Fibroblast of lung (primary cell): ENCODE measurements around the gene ZNF135. TPM values are rescaled to one million over a fixed set of nuclear protein-coding genes. Genes with fewer than 3 reads are reported as not detected.
A peak's percentile ranks its signal among the peaks of the same experiment; 100 is the strongest.

ENCODE experiments used
- DNase-seq, 2 donors: peaks; one replicate each; pipeline versions ENCODE4 v3.0.0 to v3.0.0-alpha.2; 2010; ENCODE audit warnings: low read depth in 2 of 2
- H2AFZ ChIP-seq: 2 replicates; pipeline ENCODE4 v1.5.1; 2012; ENCODE audit warnings: low read length, control low read depth, inconsistent platforms
- H3K27ac ChIP-seq: 2 replicates; pipeline ENCODE4 v1.5.1; 2011; ENCODE audit warnings: low read length, control low read depth; ENCODE audit not compliant: insufficient read depth
- H3K27me3 ChIP-seq: 2 replicates; pipeline ENCODE4 v1.5.1; 2011; ENCODE audit warnings: mild to moderate bottlenecking, low read length; ENCODE audit not compliant: control insufficient read depth, insufficient read depth
- H3K36me3 ChIP-seq: 2 replicates; pipeline ENCODE4 v1.5.1; 2011; ENCODE audit warnings: low read length; ENCODE audit not compliant: control insufficient read depth, insufficient read depth
- H3K4me1 ChIP-seq: 2 replicates; pipeline ENCODE4 v1.5.1; 2011; ENCODE audit warnings: low read length; ENCODE audit not compliant: control insufficient read depth, insufficient read depth; ENCODE audit errors: extremely low read depth
- H3K4me2 ChIP-seq: 2 replicates; pipeline ENCODE4 v1.5.1; 2011; ENCODE audit warnings: low read length, control low read depth; ENCODE audit not compliant: insufficient read depth; ENCODE audit errors: extremely low read depth
- H3K4me3 ChIP-seq, 4 experiments: fragments of 200-600 bp in 1 of 4; sonication (generic) in 1 of 4; replicated peaks in 1 of 4; 2 replicates each; pipeline ENCODE4 v1.5.1; 2011 to 2016; ENCODE audit warnings: low read length in 4 of 4, low read depth in 3 of 4, mild to moderate bottlenecking in 3 of 4, control low read depth in 2 of 4, inconsistent platforms in 1 of 4, mixed read lengths in 1 of 4; ENCODE audit not compliant: insufficient read depth in 1 of 4; ENCODE audit errors: control extremely low read depth in 1 of 4
- H3K79me2 ChIP-seq: 2 replicates; pipeline ENCODE4 v1.5.1; 2012; ENCODE audit warnings: mild to moderate bottlenecking, low read length, inconsistent platforms; ENCODE audit not compliant: control insufficient read depth, insufficient read depth
- H3K9ac ChIP-seq: 2 replicates; pipeline ENCODE4 v1.5.1; 2011; ENCODE audit warnings: mild to moderate bottlenecking, low read length, control low read depth; ENCODE audit not compliant: insufficient read depth
- H3K9me3 ChIP-seq: 2 replicates; pipeline ENCODE4 v1.5.1; 2012; ENCODE audit warnings: low read depth, low read length; ENCODE audit not compliant: control insufficient read depth, insufficient read depth
- H4K20me1 ChIP-seq: 2 replicates; pipeline ENCODE4 v1.5.1; 2011; ENCODE audit warnings: low read length; ENCODE audit not compliant: control insufficient read depth, insufficient read depth; ENCODE audit errors: extremely low read depth
- CTCF ChIP-seq, 2 donors: IDR thresholded peaks in 1 of 2; conservative IDR thresholded peaks in 1 of 2; 1 replicate in 1 of 2; 2 replicates in 1 of 2; pipeline ENCODE4 v1.5.1; 2011 to 2012; ENCODE audit warnings: low read length in 2 of 2, control low read depth in 1 of 2, inconsistent platforms in 1 of 2, low read depth in 1 of 2, mild to moderate bottlenecking in 1 of 2
- EZH2 ChIP-seq: IDR thresholded peaks from 2 replicates; pipeline ENCODE4 v1.5.1; 2012; ENCODE audit warnings: low read length, control low read depth, mild to moderate bottlenecking; ENCODE audit errors: missing control alignments
- polyA plus RNA-seq, 2 donors: library from polyadenylated mRNA; depleted of rRNA in 1 of 2; stranded (reverse) in 1 of 2; unstranded in 1 of 2; fragments of >200 nt; gene quantifications; 2 replicates each; pipeline ENCODE4 v1.2.1, GENCODE V29; 2011 to 2012; ENCODE audit warnings: missing spikeins in 1 of 2
- total RNA-seq: library from RNA; depleted of rRNA; stranded (reverse); fragments of >200 nt; gene quantifications from 2 replicates; pipeline ENCODE4 v1.2.1, GENCODE V29; 2014

The ZNF135 gene
- total and polyA plus RNA-seq, 2 donors (not counting 1 experiment from before 2014, with no cell fraction given) = 5.6 to 11.2 TPM

GRCh38 chr19:58033741-58034476, 25.2 kb upstream of the ZNF135 start, which contains the start of gene ZSCAN1:
ZSCAN1 (plus strand) TSS chr19:58034025; CDS start chr19:58037837, 3,812 bp downstream.
- Histone ChIP-seq H3K4me2 (peak within 1 kb of the TSS; percentile 44), H3K9ac (peak within 1 kb of the TSS; percentile 58), H2AFZ (no peak within 1 kb of the TSS), H3K27ac (no peak within 1 kb of the TSS), H3K36me3 (no peaks in the 10 kb centered on the region), H3K4me1 (no peaks in the 10 kb centered on the region), H3K9me3 (no peaks in the 10 kb centered on the region), H3K4me3 (peak within 1 kb of the TSS in 3 of 4 experiments; percentile 21 to 49 (median 46)), H3K27me3 (no peaks in the 10 kb centered on the region), H3K79me2 (no peaks in the 10 kb centered on the region), H4K20me1 (no peaks in the 10 kb centered on the region)
- TF ChIP-seq CTCF (conservative IDR thresholded peaks at IDR 0.05 in 1 of 2, IDR thresholded peaks at IDR 0.05 in 1 of 2; ENCODE audit: low read depth in 1 of 2, low read length in 2 of 2) (no peak), EZH2 (no peak)
- DNase-seq = peak; percentile 79 to 86

GRCh38 chr19:58034477-58034793, 24.6 kb upstream of the ZNF135 start:
- Histone ChIP-seq H3K79me2 (no peaks in the 10 kb centered on the region), H3K4me2 (peak overlapping the region; percentile 35), H4K20me1 (no peaks in the 10 kb centered on the region), H3K4me1 (no peaks in the 10 kb centered on the region), H3K9me3 (no peaks in the 10 kb centered on the region), H3K27me3 (no peaks in the 10 kb centered on the region), H3K36me3 (no peaks in the 10 kb centered on the region), H3K9ac (no peak overlapping the region), H3K27ac (no peak overlapping the region), H3K4me3 (peak overlapping the region in 2 of 4 experiments; percentile 28 to 46), H2AFZ (no peak overlapping the region)
- TF ChIP-seq CTCF (conservative IDR thresholded peaks at IDR 0.05 in 1 of 2, IDR thresholded peaks at IDR 0.05 in 1 of 2; ENCODE audit: low read depth in 1 of 2, low read length in 2 of 2) = no peak
- no peak for TF ChIP-seq EZH2
- DNase-seq = no peak

GRCh38 chr19:58035863-58036262, 23.2 kb upstream of the ZNF135 start:
- Histone ChIP-seq H3K27ac (no peak overlapping the region), H3K4me3 (no peak overlapping the region), H4K20me1 (no peaks in the 10 kb centered on the region), H3K36me3 (no peaks in the 10 kb centered on the region), H3K79me2 (no peaks in the 10 kb centered on the region), H3K4me1 (no peaks in the 10 kb centered on the region), H2AFZ (no peak overlapping the region), H3K4me2 (no peak overlapping the region), H3K9ac (no peak overlapping the region), H3K9me3 (no peaks in the 10 kb centered on the region), H3K27me3 (no peaks in the 10 kb centered on the region)
- TF ChIP-seq EZH2 (no peak), CTCF (conservative IDR thresholded peaks at IDR 0.05 in 1 of 2, IDR thresholded peaks at IDR 0.05 in 1 of 2; ENCODE audit: low read depth in 1 of 2, low read length in 2 of 2) (no peak)
- DNase-seq = no peak
